SK-N-SH (cell line): ENCODE results near the gene RAF1. TPM values are rescaled to one million over a fixed set of nuclear protein-coding genes. Genes with fewer than 3 reads are reported as not detected.

Experiments used
- CTCF ChIA-PET: fragments of 300-600, 350-600 bp; formaldehyde crosslinking; extraction: SDS; loops from one replicate; lab custom pipeline; 2021; lab: Yijun Ruan, JAX
- POLR2A ChIA-PET: fragments of 350-600 bp; sonication (Branson Sonifier 250); formaldehyde crosslinking; extraction: SDS; loops from one replicate; lab custom pipeline; 2020; ENCODE audit warnings: antibody characterized with exemption, inconsistent platforms; lab: Yijun Ruan, JAX
- DNase-seq: peaks from one replicate; pipeline ENCODE4 v3.0.0; 2012
- H2AFZ ChIP-seq: fragments of 200-600 bp; sonication (generic); 2 replicates; pipeline ENCODE4 v1.8.1; 2016; ENCODE audit warnings: antibody characterized with exemption, mild to moderate bottlenecking, low read depth
- H3F3A ChIP-seq: fragments of 200-600 bp; sonication (generic); replicated peaks from 2 replicates; pipeline ENCODE3; 2016; ENCODE audit warnings: antibody characterized with exemption, mild to moderate bottlenecking; ENCODE audit not compliant: insufficient read depth
- H3K27ac ChIP-seq, 2 experiments: fragments of 200-500 bp in 1 of 2; fragments of 200-600 bp in 1 of 2; sonication (Bioruptor generic) in 1 of 2; sonication (generic), shearing (Covaris generic) in 1 of 2; 2 replicates each; pipeline versions ENCODE4 v1.5.1 to v1.6.1; 2014 to 2016; ENCODE audit warnings: low read depth in 2 of 2, inconsistent platforms in 1 of 2, low read length in 1 of 2, mild to moderate bottlenecking in 1 of 2, mixed read lengths in 1 of 2
- H3K27me3 ChIP-seq: fragments of 200-600 bp; sonication (generic), shearing (Covaris generic); 2 replicates; pipeline ENCODE4 v1.6.1; 2016; ENCODE audit warnings: mixed run types; ENCODE audit not compliant: insufficient read depth
- H3K36me3 ChIP-seq, 2 experiments: fragments of 200-500 bp in 1 of 2; fragments of 200-600 bp in 1 of 2; sonication (Bioruptor generic) in 1 of 2; sonication (generic) in 1 of 2; replicated peaks in 1 of 2; 2 replicates each; pipeline versions ENCODE3 to v1.5.1; 2014 to 2016; ENCODE audit warnings: low read length in 1 of 2, mild to moderate bottlenecking in 1 of 2; ENCODE audit not compliant: insufficient read depth in 2 of 2, control insufficient read depth in 1 of 2
- H3K4me1 ChIP-seq, 2 experiments: fragments of 200-500 bp in 1 of 2; fragments of 200-600 bp in 1 of 2; sonication (Bioruptor generic) in 1 of 2; sonication (generic), shearing (Covaris generic) in 1 of 2; 2 replicates each; pipeline versions ENCODE4 v1.5.1 to v1.6.1; 2014 to 2016; ENCODE audit warnings: low read depth in 1 of 2, low read length in 1 of 2, mixed run types in 1 of 2; ENCODE audit not compliant: insufficient read depth in 2 of 2, control insufficient read depth in 1 of 2
- H3K4me2 ChIP-seq: fragments of 200-600 bp; sonication (generic), shearing (Covaris generic); 2 replicates; pipeline ENCODE4 v1.6.1; 2017; ENCODE audit warnings: mixed run types
- H3K4me3 ChIP-seq, 2 experiments: fragments of 200-500 bp in 1 of 2; fragments of 200-600 bp in 1 of 2; sonication (Bioruptor generic) in 1 of 2; sonication (generic), shearing (Covaris generic) in 1 of 2; 2 replicates each; pipeline versions ENCODE4 v1.5.1 to v1.8.1; 2014 to 2016; ENCODE audit warnings: low read depth in 2 of 2, inconsistent platforms in 1 of 2, low read length in 1 of 2, mild to moderate bottlenecking in 1 of 2, mixed read lengths in 1 of 2, moderate library complexity in 1 of 2
- H3K79me2 ChIP-seq: fragments of 200-600 bp; sonication (generic); 2 replicates; pipeline ENCODE4 v1.8.1; 2017; ENCODE audit warnings: mild to moderate bottlenecking; ENCODE audit not compliant: insufficient read depth
- H3K9ac ChIP-seq: fragments of 200-600 bp; sonication (generic); 2 replicates; pipeline ENCODE4 v1.6.1; 2017; ENCODE audit warnings: mixed run types
- H3K9me2 ChIP-seq: fragments of 200-600 bp; sonication (generic); 2 replicates; pipeline ENCODE4 v1.6.1; 2017; ENCODE audit warnings: mixed run types
- H3K9me3 ChIP-seq: fragments of 200-600 bp; sonication (generic); 2 replicates; pipeline ENCODE4 v1.6.1; 2017; ENCODE audit warnings: mixed run types, mild to moderate bottlenecking, moderate library complexity
- H4K20me1 ChIP-seq: fragments of 200-600 bp; sonication (generic); 2 replicates; pipeline ENCODE4 v1.6.1; 2017; ENCODE audit warnings: mild to moderate bottlenecking, mixed run types; ENCODE audit not compliant: insufficient read depth
- ELF1 ChIP-seq: IDR thresholded peaks from 2 replicates; pipeline ENCODE4 v1.4.0; 2012
- EP300 ChIP-seq, 2 experiments: IDR thresholded peaks; 2 replicates each; pipeline versions ENCODE4 v1.4.0 to v1.6.1; 2012; ENCODE audit warnings: borderline replicate concordance in 1 of 2, low read depth in 1 of 2, low read length in 1 of 2
- GABPA ChIP-seq: IDR thresholded peaks from 2 replicates; pipeline ENCODE4 v1.4.0; 2012; ENCODE audit warnings: low read depth, mild to moderate bottlenecking
- MAX ChIP-seq: IDR thresholded peaks from 2 replicates; pipeline ENCODE4 v1.4.0; 2012; ENCODE audit warnings: low read depth
- NRF1 ChIP-seq: IDR thresholded peaks from 2 replicates; pipeline ENCODE4 v1.6.1; 2012; ENCODE audit warnings: low read depth, mild to moderate bottlenecking, low read length
- RCOR1 ChIP-seq: fragments of 150-350 bp; IDR thresholded peaks from 2 replicates; pipeline ENCODE4 v1.6.1; 2017; ENCODE audit warnings: antibody characterized with exemption, low read length
- REST ChIP-seq: IDR thresholded peaks from 2 replicates; pipeline ENCODE4 v1.6.1; 2012; ENCODE audit warnings: mild to moderate bottlenecking, low read depth, low read length, moderate library complexity
- RFX5 ChIP-seq: IDR thresholded peaks from 2 replicates; pipeline ENCODE4 v1.6.1; 2012; ENCODE audit warnings: mild to moderate bottlenecking, improper control_type of control experiment, low read length
- RXRA ChIP-seq: IDR thresholded peaks from 2 replicates; pipeline ENCODE4 v1.4.0; 2012; ENCODE audit warnings: low read depth, mild to moderate bottlenecking, borderline replicate concordance
- SIN3A ChIP-seq: IDR thresholded peaks from 2 replicates; pipeline ENCODE4 v1.6.1; 2012; ENCODE audit warnings: low read depth, mild to moderate bottlenecking, low read length, moderate library complexity, borderline replicate concordance
- TAF1 ChIP-seq: IDR thresholded peaks from 2 replicates; pipeline ENCODE4 v1.6.1; 2012; ENCODE audit warnings: low read depth, mild to moderate bottlenecking, low read length, moderate library complexity, borderline replicate concordance
- TCF12 ChIP-seq: IDR thresholded peaks from 2 replicates; pipeline ENCODE4 v1.4.0; 2012
- TEAD4 ChIP-seq: IDR thresholded peaks from 2 replicates; pipeline ENCODE4 v1.4.0; 2012; ENCODE audit warnings: mild to moderate bottlenecking, borderline replicate concordance; ENCODE audit not compliant: insufficient read depth
- WGBS: methylation state at CpG from one replicate; pipeline ENCODE4 v1.1.6; 2017; ENCODE audit warnings: low lambda C conversion rate; 5-methylcytosine and 5-hydroxymethylcytosine counted together
- polyA plus RNA-seq, 3 experiments: library from polyadenylated mRNA; depleted of rRNA; stranded (reverse); fragments of >200 nt; gene quantifications; 2 replicates each; pipeline ENCODE4 v1.2.3, GENCODE V29; 2012
- TF ChIP-seq, protein P1 (sequence below): IDR thresholded peaks from 2 replicates; pipeline ENCODE4; 2012

Gene RAF1
- polyA plus RNA-seq, 1 of the 3 experiments (the other 2 are of a cell fraction), result 58.7 TPM

DNA sequence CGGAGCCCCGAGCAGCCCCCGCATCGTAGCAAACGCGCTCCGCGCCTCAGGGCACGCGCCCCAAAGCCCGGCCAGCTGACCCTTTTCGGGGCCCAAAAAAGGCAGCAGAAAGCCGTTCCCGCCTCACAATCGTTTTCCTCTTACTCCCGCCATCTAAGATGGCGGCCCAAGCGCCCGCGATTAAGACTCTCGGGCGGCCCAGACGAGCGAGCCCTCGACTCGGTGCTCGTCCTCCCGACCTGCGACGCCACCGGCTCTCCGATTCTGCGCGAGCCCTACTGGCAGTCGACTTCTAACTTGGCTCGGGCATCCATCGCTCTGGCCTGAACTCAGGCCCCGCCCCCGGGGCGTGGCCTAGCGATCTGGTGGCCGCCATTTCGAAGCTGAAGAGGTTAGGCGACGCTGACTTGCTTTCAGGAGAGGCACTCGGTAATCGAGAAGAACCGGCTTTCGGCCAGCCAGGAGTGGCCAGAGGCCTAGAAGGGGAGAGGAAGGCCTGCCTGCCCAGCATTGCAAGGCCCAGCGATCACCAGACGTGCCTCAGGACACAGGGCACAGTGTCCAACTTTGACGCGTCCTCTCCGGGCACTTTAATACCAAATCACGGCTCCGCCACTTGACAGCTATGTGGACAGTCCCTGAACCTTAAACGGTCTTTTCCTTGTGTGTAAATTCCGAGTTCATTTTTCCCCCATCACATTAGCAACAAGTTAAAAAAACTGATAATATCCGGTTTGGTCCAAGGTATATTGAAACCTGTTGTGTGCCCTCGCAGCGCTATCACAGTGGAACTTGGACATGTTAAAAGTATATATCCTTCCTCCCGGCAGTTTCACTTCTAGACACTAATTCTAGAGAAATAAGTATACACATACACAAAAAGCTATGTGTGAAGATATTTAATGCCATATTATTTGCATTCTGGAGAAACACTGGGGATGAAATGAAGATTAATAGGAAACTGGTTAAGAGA lies at the start of gene RAF1 (continued):
- TF ChIP-seq TCF12 (no peak), TAF1 (peak; percentile 86), MAX (peak; percentile 74), RCOR1 (peak; percentile 67; the same call in 1 of the 2 replicates), ELF1 (no peak), EP300 (IDR thresholded peaks at IDR 0.05; ENCODE audit: borderline replicate concordance in 1 of 2, low read depth in 1 of 2, low read length in 1 of 2) (peak in 1 of 2 experiments; percentile 28; a peak in 2 of 4 replicates), NRF1 (peak; percentile 82), SIN3A (0 out of 2 replicates have a peak, but pooled peaks have one; percentile 31), RXRA (no peak), RFX5 (0 out of 2 replicates have a peak, but pooled peaks have one; percentile 52), GABPA (no peak), TEAD4 (peak; percentile 28; the same call in 1 of the 2 replicates)
- TF ChIP-seq, protein P1, sequence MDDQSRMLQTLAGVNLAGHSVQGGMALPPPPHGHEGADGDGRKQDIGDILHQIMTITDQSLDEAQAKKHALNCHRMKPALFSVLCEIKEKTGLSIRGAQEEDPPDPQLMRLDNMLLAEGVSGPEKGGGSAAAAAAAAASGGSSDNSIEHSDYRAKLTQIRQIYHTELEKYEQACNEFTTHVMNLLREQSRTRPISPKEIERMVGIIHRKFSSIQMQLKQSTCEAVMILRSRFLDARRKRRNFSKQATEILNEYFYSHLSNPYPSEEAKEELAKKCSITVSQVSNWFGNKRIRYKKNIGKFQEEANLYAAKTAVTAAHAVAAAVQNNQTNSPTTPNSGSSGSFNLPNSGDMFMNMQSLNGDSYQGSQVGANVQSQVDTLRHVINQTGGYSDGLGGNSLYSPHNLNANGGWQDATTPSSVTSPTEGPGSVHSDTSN, result no peak

- TF ChIP-seq GABPA, result no peak
- no peak for TF ChIP-seq TCF12
- TF ChIP-seq ELF1, result no peak
- no peak for TF ChIP-seq REST
- no peaks in the 10 kb centered on the region for H3F3A ChIP-seq
- no peaks in the 10 kb centered on the region for H3K9me2 ChIP-seq
- H3K4me2 ChIP-seq, result no peak overlapping the region
- H3K9me3 ChIP-seq, result no peaks in the 10 kb centered on the region
- H4K20me1 ChIP-seq, result no peaks in the 10 kb centered on the region
- H2AFZ ChIP-seq, result no peak overlapping the region
- ChIA-PET POLR2A (no interaction called here), CTCF (interaction anchor here (7.9 kb wide), 1 partner anchor 10 kb away, joined by 70 read pairs; no protein-coding TSS in a partner anchor)
- no peaks in the 10 kb centered on the region for H3K79me2 ChIP-seq
- no peak overlapping the region for H3K4me3 ChIP-seq
- H3K27ac ChIP-seq, result no peak overlapping the region
- H3K4me1 ChIP-seq, result peaks cover 0 to 5% of the 10 kb centered on the region in 2 experiments; a peak in 1 of 4 replicates
- WGBS, result 57% methylated on average over 4 of the region's 4 CpGs
- H3K36me3 ChIP-seq, result no peaks in the 10 kb centered on the region
- H3K9ac ChIP-seq, result no peak overlapping the region
- no peak for DNase-seq
- H3K27me3 ChIP-seq, result no peaks in the 10 kb centered on the region
These were observed 46.1 kb upstream of the RAF1 start for GRCh38 chr3:12710062-12710461.
